HG02884 (cell line): ENCODE data around the gene PCMT1.
"Not testable (repeated sequence)": the region's sequence is repeated elsewhere in the genome, so short reads cannot be mapped to it uniquely, and the experiment has no call there.

Experiments
- ATAC-seq: cut with Tn5 transposase; IDR thresholded peaks from one replicate; pipeline ENCODE4 v1.9.1; 2021; ENCODE audit warnings: mild to moderate bottlenecking, moderate library complexity; ENCODE audit not compliant: unreplicated experiment

The PCMT1 gene

DNA sequence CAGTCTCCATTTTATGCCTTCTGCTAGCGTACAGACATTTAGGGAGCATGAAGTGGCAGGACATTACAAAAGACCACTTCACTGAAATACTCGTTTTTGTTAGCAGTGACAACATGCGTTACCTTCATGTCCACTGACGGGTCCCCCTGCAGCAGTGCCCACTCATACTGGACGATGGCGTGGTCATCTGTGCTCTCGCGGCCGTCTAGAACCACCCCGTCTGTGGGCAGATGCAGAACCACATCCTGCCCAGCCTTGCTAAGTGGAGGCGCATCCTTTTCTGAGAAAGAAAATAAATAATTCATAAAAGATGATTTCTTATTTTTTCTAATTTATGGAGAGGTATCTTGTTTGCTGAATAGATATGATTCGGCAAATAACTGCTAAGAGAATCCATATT, 103.3 kb downstream of the PCMT1 start:
- no peak for ATAC-seq

DNA sequence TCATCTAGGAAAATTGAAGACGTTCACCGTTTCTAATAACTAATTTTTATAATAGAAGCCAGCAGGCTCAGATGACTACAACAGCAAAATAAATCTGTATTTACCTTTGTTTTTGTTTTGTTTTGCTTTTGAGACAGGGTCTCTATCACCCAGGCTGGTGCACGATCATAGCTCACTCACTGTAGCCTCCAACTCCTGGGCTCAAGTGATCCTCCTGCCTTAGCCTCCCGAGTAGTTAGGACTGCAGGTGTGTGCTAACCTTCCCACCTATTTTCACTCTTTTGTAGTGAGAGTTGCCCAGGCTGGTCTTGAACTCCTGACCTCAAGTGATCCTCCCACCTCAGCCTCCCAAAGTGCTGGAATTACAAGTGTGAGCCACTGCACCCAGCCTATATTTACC, 104.5 kb downstream of the PCMT1 start:
- ATAC-seq = not testable (repeated sequence)

DNA sequence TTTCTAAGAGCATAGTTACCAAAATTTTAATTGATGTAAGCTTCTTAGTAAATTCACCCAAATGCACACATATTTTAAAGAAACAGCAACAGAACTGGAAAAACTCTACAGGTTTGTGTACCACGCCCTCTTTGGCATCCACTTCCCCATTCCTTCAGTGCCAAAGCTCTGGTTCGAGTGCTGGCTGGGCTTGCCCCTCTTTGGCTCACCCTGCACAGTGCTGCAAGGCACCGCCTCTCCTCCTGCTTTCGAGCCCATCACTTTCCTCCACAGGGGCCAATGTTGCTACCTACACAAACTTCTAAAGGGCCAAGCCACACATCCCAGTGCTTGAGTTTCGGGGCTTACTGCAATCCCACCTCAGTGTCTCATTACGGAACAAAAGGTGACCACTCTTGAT, 105.0 kb downstream of the PCMT1 start:
- ATAC-seq = no peak

DNA sequence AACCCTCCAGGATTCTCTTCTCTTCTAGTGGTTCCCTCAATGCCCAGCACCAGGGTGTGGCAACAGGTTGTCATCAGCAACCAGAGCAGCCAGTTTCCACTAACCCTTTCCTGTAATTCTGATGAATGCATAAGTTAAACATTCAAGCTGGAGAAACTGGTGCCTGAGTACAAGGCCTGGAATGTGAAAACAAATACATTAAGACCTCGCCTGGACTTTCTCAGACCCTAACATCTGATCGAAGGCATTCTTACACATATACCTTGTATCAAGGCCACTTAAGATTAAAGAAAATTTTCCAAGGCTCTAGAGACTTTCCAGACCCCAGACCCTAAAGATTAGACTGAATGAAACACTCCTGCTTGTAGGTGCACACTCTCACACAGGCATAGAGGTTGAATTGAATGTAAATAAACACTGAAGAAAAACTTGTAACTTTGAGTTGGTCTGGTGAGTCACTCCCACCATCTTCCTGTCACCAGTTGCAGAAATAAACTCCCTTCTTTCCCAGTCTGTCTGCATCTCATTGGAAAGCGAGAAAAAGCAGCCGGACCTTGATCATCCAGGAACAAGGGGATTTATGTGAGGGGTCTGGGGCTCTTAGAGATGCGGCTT, 105.6 kb downstream of the PCMT1 start:
- no peak for ATAC-seq

DNA sequence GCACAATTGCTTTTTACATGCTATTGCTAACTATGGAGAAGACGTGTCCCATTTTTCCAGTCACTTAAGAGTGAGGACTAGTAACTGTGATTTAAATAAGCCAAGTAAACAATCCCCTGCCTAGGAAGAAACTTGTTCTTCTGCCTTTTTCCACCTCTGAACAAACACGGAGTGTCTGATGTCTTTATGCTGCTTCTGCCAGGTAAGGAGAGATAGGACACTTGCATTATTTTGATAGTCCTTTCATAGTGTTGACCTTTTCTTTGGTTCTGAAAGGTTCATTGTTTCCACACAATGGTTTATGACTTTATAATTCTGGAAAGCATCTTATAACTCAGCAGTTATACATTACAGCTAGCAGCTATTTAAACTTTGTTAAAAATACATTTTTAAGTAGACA, 106.2 kb downstream of the PCMT1 start:
- no peak for ATAC-seq

DNA sequence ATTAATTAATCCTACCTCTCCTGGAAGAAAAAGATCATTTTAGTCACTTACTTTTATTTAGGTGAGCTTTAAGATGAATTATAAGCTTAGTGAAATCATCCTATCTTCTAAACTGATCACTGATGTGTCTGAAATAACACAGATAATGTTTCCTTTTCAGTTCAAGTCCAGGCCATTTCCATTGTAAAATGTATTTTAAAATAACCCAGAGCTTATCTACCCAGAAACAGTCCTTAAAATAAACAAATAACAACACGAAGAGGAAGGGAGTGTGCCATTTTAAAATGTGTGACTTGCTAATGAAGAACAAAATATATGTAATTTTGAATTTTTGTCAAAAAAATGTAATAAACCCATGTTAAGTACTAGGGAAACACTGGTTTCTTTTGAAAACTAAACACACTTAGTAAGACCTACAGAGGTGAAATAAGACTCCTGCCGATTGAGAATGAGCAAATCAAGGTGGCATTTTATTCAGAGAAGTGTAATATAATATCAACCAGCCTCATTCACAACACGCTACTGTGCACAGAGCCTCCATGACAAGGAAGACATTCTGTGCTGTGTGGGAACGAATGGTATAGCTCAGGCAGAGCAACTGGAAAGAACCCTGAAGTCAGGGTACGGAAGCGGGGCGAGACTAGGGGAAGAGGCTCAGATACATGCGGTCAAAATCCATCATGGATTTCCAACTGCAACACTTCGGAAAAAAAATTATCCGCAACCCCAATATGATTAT, 106.9 kb downstream of the PCMT1 start:
- no peak for ATAC-seq

DNA sequence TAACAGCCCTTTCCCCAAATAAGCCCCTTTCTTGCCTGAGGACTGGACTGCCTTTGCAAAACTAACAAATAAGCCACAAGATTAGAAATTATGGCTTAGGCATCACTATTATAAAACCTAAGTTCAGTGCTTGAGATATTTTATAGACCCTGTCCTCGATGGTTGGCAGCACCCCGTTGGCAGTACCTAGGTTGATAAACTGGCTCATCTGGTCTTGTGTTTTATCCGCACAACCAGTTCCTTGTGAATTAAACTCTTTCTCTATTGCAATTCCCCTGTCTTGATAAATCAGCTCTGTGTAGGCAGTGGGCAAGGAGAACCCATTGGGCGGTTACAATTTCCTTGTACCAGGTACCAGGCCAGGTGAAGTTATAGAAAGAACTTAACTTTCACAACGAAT, 108.0 kb downstream of the PCMT1 start:
- ATAC-seq = no peak

DNA sequence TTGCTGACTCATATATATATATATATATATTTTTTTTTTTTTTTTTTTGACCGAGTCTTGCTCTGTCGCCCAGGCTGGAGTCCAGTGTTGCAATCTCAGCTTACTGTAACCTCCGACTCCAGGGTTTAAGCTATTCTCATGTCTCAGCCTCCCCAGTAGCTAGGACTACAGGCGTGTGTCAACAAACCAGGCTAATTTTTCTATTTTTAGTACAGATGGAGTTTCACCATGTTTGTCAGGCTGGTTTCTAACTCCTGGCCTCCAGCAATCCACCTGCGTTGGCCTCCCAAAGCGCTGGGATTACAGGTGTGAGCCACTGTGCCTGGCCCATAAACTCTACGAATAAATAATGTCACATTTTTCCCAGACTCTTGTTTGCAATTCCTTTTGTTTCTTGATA, 109.8 kb downstream of the PCMT1 start:
- no peak for ATAC-seq

DNA sequence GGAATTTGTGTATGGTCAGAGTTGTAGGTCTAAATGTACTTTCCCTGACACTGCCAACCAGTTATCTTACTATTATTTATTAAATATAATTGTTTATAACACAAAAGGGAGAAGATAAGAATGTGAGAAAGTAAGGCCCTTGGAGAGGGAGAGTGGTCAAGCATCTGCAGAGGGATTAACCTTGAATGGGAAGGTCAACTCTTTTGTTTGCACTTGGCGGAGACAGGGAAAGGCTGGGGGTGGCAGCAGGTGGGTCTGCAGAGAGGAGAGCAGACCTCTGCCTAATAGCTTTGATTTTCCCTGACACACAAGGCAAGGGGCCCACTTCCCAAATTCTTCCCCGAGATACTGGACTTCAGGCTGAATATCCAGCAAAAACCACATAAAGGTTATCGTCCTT, 110.4 kb downstream of the PCMT1 start:
- ATAC-seq = no peak

DNA sequence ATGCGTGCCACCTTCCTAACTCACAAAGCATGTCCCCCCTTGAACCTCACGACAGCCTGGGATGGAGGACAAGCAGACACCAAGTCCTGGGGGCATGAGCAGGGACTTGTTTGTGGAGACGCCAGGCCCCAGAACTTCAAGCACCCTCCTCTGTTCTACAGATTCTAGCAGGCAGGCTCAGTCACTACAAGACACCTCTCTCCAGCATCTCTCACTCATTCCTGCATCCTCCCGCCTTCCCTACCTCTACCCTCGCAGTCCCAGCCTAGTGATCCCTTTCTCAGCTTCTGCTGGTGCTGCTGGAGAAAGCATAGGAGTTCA, 110.9 kb downstream of the PCMT1 start:
- ATAC-seq = no peak
